LNCAP (cell line): Measurements from ENCODE around the gene C11orf71.

Experiments
- CTCF ChIP-seq: fragments of 450-650 bp; IDR thresholded peaks from 2 replicates; pipeline ENCODE4 v1.5.1; 2017; ENCODE audit warnings: mild to moderate bottlenecking

C11orf71 gene

GRCh38 chr11:114350022-114350421 lies 50.3 kb downstream of the C11orf71 start:
- no peak for TF ChIP-seq CTCF
